DMS79 treated with DMSO at 0.1 percent for 48 hours (cell line): ENCODE results near the gene SRPX.

Source experiments
- DNase-seq: peaks from one replicate; lab custom pipeline; 2025; lab: John Stamatoyannopoulos, UW

SRPX gene

GRCh38 chrX:38211891-38212635, 8.6 kb downstream of the SRPX start:
- no peak for DNase-seq

GRCh38 chrX:38206542-38206941, 14.1 kb downstream of the SRPX start:
- no peak for DNase-seq

- no peak for DNase-seq
Measured at GRCh38 chrX:38206036-38206435, 14.6 kb downstream of the SRPX start.

GRCh38 chrX:38205039-38205438, 15.6 kb downstream of the SRPX start:
- DNase-seq = no peak

GRCh38 chrX:38192007-38192810, 28.5 kb downstream of the SRPX start:
- no peak for DNase-seq

- DNase-seq = no peak
Measured at GRCh38 chrX:38189431-38190250, 31.0 kb downstream of the SRPX start.

- no peak for DNase-seq
Measured at GRCh38 chrX:38183596-38183995, 37.1 kb downstream of the SRPX start.

GRCh38 chrX:38181357-38181756, 39.3 kb downstream of the SRPX start:
- no peak for DNase-seq

GRCh38 chrX:38178396-38178795, 42.3 kb downstream of the SRPX start:
- DNase-seq = no peak

- DNase-seq = no peak
Measured at GRCh38 chrX:38175139-38175538, 45.5 kb downstream of the SRPX start.

GRCh38 chrX:38172596-38172995, 48.1 kb downstream of the SRPX start:
- DNase-seq = no peak

GRCh38 chrX:38170556-38170955, 50.1 kb downstream of the SRPX start:
- no peak for DNase-seq

GRCh38 chrX:38166478-38167083, 54.1 kb downstream of the SRPX start:
- DNase-seq = no peak

- no peak for DNase-seq
Measured at GRCh38 chrX:38165023-38165422, 55.6 kb downstream of the SRPX start.

- no peak for DNase-seq
Measured at GRCh38 chrX:38163193-38163592, 57.5 kb downstream of the SRPX start.

GRCh38 chrX:38156838-38157237, 63.8 kb downstream of the SRPX start:
- no peak for DNase-seq

GRCh38 chrX:38154818-38155217, 65.9 kb downstream of the SRPX start:
- no peak for DNase-seq

- DNase-seq = no peak
Measured at GRCh38 chrX:38154340-38154739, 66.3 kb downstream of the SRPX start.

- no peak for DNase-seq
Measured at GRCh38 chrX:38151441-38151840, 69.2 kb downstream of the SRPX start.

- no peak for DNase-seq
Measured at GRCh38 chrX:38150993-38151392, 69.7 kb downstream of the SRPX start.

- DNase-seq = no peak
Measured at GRCh38 chrX:38149016-38149415, 71.7 kb downstream of the SRPX start.

- DNase-seq = no peak
Measured at GRCh38 chrX:38142610-38143009, 78.1 kb downstream of the SRPX start.
